CD4-positive, CD25-positive, alpha-beta regulatory T cell (primary cell): ENCODE data around the gene KCNQ5. TPM values are rescaled to one million over a fixed set of nuclear protein-coding genes. Genes with fewer than 3 reads are reported as not detected.

Source experiments
- ATAC-seq, 2 donors: fragments of 150-1000 bp; cut with Tn5 transposase; one replicate each; pipeline ENCODE4 v1.10.0; 2021; ENCODE audit warnings: low read depth in 2 of 2, moderate number of reproducible peaks in 2 of 2, moderate library complexity in 1 of 2
- DNase-seq, 3 donors: peaks; one replicate each; pipeline versions ENCODE4 v3.0.0 to v3.0.0-alpha.2; 2012 to 2022; ENCODE audit warnings: mixed read lengths in 1 of 3
- H3K27ac ChIP-seq: one replicate; pipeline ENCODE4 v1.7.0; 2013; ENCODE audit warnings: mild to moderate bottlenecking, low read length; ENCODE audit not compliant: insufficient read depth, poor library complexity, severe bottlenecking
- H3K27me3 ChIP-seq: one replicate; pipeline ENCODE4 v1.7.0; 2013; ENCODE audit warnings: low read length; ENCODE audit not compliant: control insufficient read depth, insufficient read depth
- H3K36me3 ChIP-seq: one replicate; pipeline ENCODE4 v1.7.0; 2013; ENCODE audit warnings: mild to moderate bottlenecking, low read length, moderate library complexity; ENCODE audit not compliant: control insufficient read depth, insufficient read depth
- H3K4me1 ChIP-seq: 2 replicates; pipeline ENCODE4 v1.7.0; 2013; ENCODE audit warnings: mild to moderate bottlenecking, low read length; ENCODE audit not compliant: insufficient read depth, control insufficient read depth, poor library complexity, severe bottlenecking
- H3K4me3 ChIP-seq: one replicate; pipeline ENCODE4 v1.7.0; 2013; ENCODE audit warnings: low read depth, mild to moderate bottlenecking, low read length, moderate library complexity
- H3K9me3 ChIP-seq, 2 experiments: 1 replicate in 1 of 2; 2 replicates in 1 of 2; pipeline ENCODE4 v1.7.0; 2013; ENCODE audit warnings: low read length in 2 of 2, mild to moderate bottlenecking in 1 of 2, moderate library complexity in 1 of 2; ENCODE audit not compliant: control insufficient read depth in 2 of 2
- H3K27ac Mint-ChIP-seq, 3 donors: one replicate each; pipeline ENCODE4 v1.8.0; 2020 to 2022; ENCODE audit warnings: mild to moderate bottlenecking in 3 of 3, mixed read lengths in 3 of 3, moderate library complexity in 2 of 3
- H3K27me3 Mint-ChIP-seq: one replicate; pipeline ENCODE4 v1.8.0; 2022; ENCODE audit warnings: mild to moderate bottlenecking, mixed read lengths
- H3K36me3 Mint-ChIP-seq: one replicate; pipeline ENCODE4 v1.8.0; 2020; ENCODE audit warnings: mixed read lengths
- H3K4me1 Mint-ChIP-seq, 4 donors: one replicate each; pipeline ENCODE4 v1.8.0; 2020 to 2022; ENCODE audit warnings: mixed read lengths in 4 of 4, mild to moderate bottlenecking in 1 of 4
- H3K4me3 Mint-ChIP-seq, 4 donors: one replicate each; pipeline ENCODE4 v1.8.0; 2020 to 2022; ENCODE audit warnings: mild to moderate bottlenecking in 4 of 4, mixed read lengths in 4 of 4, moderate library complexity in 3 of 4
- H3K9me3 Mint-ChIP-seq, 7 donors: one replicate each; pipeline ENCODE4 v1.8.0; 2020 to 2022; ENCODE audit warnings: mixed read lengths in 7 of 7, mild to moderate bottlenecking in 3 of 7, moderate library complexity in 2 of 7
- polyA plus RNA-seq, 4 donors: library from polyadenylated mRNA; unstranded; fragments of 300-500 nt; fragmentation: Illumina TruSeq; gene quantifications; one replicate each; pipeline ENCODE4 v1.2.3, GENCODE V29; 2021
- total RNA-seq: library from RNA; stranded (reverse); gene quantifications from one replicate; pipeline ENCODE4 v1.2.3, GENCODE V29; 2022

KCNQ5 gene
- total and polyA plus RNA-seq, 5 donors from 2014 or later = 0.45 to 2.5 (median 1.8) TPM

- Histone ChIP-seq H3K4me3 (no peak overlapping the region), H3K27me3 (no peaks in the 10 kb centered on the region), H3K36me3 (no peaks in the 10 kb centered on the region), H3K27ac (no peak overlapping the region), H3K4me1 (no peaks in the 10 kb centered on the region), H3K9me3 (no peaks in the 10 kb centered on the region)
- no peaks in the 10 kb centered on the region for H3K4me1 Mint-ChIP-seq
- H3K4me3 Mint-ChIP-seq = no peak overlapping the region
- H3K9me3 Mint-ChIP-seq = peaks cover 0 to 1% (median 0%) of the 10 kb centered on the region in 7 donors
- ATAC-seq (no peak), DNase-seq (no peak)
- H3K36me3 Mint-ChIP-seq = no peaks in the 10 kb centered on the region
- no peaks in the 10 kb centered on the region for H3K27me3 Mint-ChIP-seq
- H3K27ac Mint-ChIP-seq = peak overlapping the region in 1 of 3 donors; percentile 1
Observed at GRCh38 chr6:72911463-72912155, 289.7 kb downstream of the KCNQ5 start.

DNA sequence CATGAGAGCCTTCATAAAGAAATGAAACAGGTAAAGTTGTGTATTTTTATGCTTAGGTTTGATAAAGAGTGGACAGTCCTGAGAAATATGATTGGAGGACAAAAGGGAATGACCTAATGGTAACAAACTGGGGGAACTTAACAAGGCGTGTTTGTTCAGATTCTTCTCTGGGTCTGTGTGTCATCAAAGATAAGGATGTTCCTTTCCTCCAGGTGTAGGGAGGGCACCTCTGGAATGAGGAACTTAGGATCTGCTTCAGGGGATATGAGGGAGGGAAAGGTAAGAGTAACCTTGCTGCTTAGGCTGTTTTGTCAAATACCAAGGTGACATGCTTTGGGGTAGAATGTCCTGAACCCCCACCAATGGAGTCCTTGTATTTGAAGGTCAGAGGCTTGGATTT is 291.9 kb downstream of the KCNQ5 start:
- no peaks in the 10 kb centered on the region for H3K36me3 Mint-ChIP-seq
- no peaks in the 10 kb centered on the region for H3K4me1 ChIP-seq
- no peaks in the 10 kb centered on the region for H3K27me3 ChIP-seq
- no peak overlapping the region for H3K27ac Mint-ChIP-seq
- no peak overlapping the region for H3K27ac ChIP-seq
- no peaks in the 10 kb centered on the region for H3K9me3 ChIP-seq
- no peaks in the 10 kb centered on the region for H3K4me1 Mint-ChIP-seq
- DNase-seq (no peak), ATAC-seq (no peak)
- H3K9me3 Mint-ChIP-seq = peaks cover 0 to 1% (median 0%) of the 10 kb centered on the region in 7 donors
- H3K27me3 Mint-ChIP-seq = no peaks in the 10 kb centered on the region
- no peak overlapping the region for H3K4me3 Mint-ChIP-seq
- no peak overlapping the region for H3K4me3 ChIP-seq
- no peaks in the 10 kb centered on the region for H3K36me3 ChIP-seq

- Mint-ChIP-seq H3K4me1 (no peaks in the 10 kb centered on the region), H3K4me3 (no peak overlapping the region), H3K27ac (no peak overlapping the region), H3K36me3 (no peaks in the 10 kb centered on the region), H3K9me3 (peaks cover 0 to 2% (median 0%) of the 10 kb centered on the region in 7 donors), H3K27me3 (no peaks in the 10 kb centered on the region)
- DNase-seq (no peak), ATAC-seq (no peak)
- no peaks in the 10 kb centered on the region for H3K9me3 ChIP-seq
- H3K27ac ChIP-seq = no peak overlapping the region
- no peaks in the 10 kb centered on the region for H3K27me3 ChIP-seq
- H3K4me3 ChIP-seq = no peak overlapping the region
- H3K36me3 ChIP-seq = no peaks in the 10 kb centered on the region
- H3K4me1 ChIP-seq = no peaks in the 10 kb centered on the region
Observed at GRCh38 chr6:72916298-72916697, 294.4 kb downstream of the KCNQ5 start.

GRCh38 chr6:72916906-72917305 is 295.0 kb downstream of the KCNQ5 start:
- no peaks in the 10 kb centered on the region for H3K27me3 Mint-ChIP-seq
- Histone ChIP-seq H3K4me1 (no peaks in the 10 kb centered on the region), H3K27ac (no peak overlapping the region), H3K4me3 (no peak overlapping the region), H3K27me3 (no peaks in the 10 kb centered on the region), H3K36me3 (no peaks in the 10 kb centered on the region), H3K9me3 (no peaks in the 10 kb centered on the region)
- H3K4me1 Mint-ChIP-seq = no peaks in the 10 kb centered on the region
- no peak for ATAC-seq
- no peaks in the 10 kb centered on the region for H3K36me3 Mint-ChIP-seq
- no peak overlapping the region for H3K4me3 Mint-ChIP-seq
- DNase-seq = no peak
- no peak overlapping the region for H3K27ac Mint-ChIP-seq
- H3K9me3 Mint-ChIP-seq = peaks cover 0 to 2% (median 0%) of the 10 kb centered on the region in 7 donors

GRCh38 chr6:72922401-72922800 is 300.5 kb downstream of the KCNQ5 start:
- no peaks in the 10 kb centered on the region for H3K27me3 Mint-ChIP-seq
- Histone ChIP-seq H3K4me3 (no peak overlapping the region), H3K36me3 (no peaks in the 10 kb centered on the region), H3K9me3 (no peaks in the 10 kb centered on the region), H3K4me1 (no peaks in the 10 kb centered on the region), H3K27me3 (no peaks in the 10 kb centered on the region), H3K27ac (no peak overlapping the region)
- no peak for ATAC-seq
- H3K4me3 Mint-ChIP-seq = no peak overlapping the region
- peaks cover 0 to 1% (median 0%) of the 10 kb centered on the region in 7 donors for H3K9me3 Mint-ChIP-seq
- H3K27ac Mint-ChIP-seq = no peak overlapping the region
- no peaks in the 10 kb centered on the region for H3K36me3 Mint-ChIP-seq
- no peaks in the 10 kb centered on the region for H3K4me1 Mint-ChIP-seq
- DNase-seq = no peak

GRCh38 chr6:72925136-72925535 is 303.3 kb downstream of the KCNQ5 start:
- Histone ChIP-seq H3K27me3 (no peaks in the 10 kb centered on the region), H3K4me1 (no peaks in the 10 kb centered on the region), H3K4me3 (no peak overlapping the region), H3K9me3 (no peaks in the 10 kb centered on the region), H3K36me3 (no peaks in the 10 kb centered on the region), H3K27ac (no peak overlapping the region)
- Mint-ChIP-seq H3K4me3 (no peak overlapping the region), H3K9me3 (no peaks in the 10 kb centered on the region), H3K36me3 (no peaks in the 10 kb centered on the region), H3K27me3 (no peaks in the 10 kb centered on the region), H3K4me1 (no peaks in the 10 kb centered on the region), H3K27ac (no peak overlapping the region)
- no peak for DNase-seq
- ATAC-seq = no peak

- Histone ChIP-seq H3K4me3 (no peak overlapping the region), H3K36me3 (no peaks in the 10 kb centered on the region), H3K27ac (no peak overlapping the region), H3K9me3 (no peaks in the 10 kb centered on the region), H3K27me3 (no peaks in the 10 kb centered on the region), H3K4me1 (no peaks in the 10 kb centered on the region)
- ATAC-seq (no peak), DNase-seq (no peak)
- H3K36me3 Mint-ChIP-seq = peaks cover 3% of the 10 kb centered on the region
- no peak overlapping the region for H3K27ac Mint-ChIP-seq
- no peak overlapping the region for H3K4me3 Mint-ChIP-seq
- peaks cover 0 to 2% (median 0%) of the 10 kb centered on the region in 7 donors for H3K9me3 Mint-ChIP-seq
- H3K27me3 Mint-ChIP-seq = no peaks in the 10 kb centered on the region
- H3K4me1 Mint-ChIP-seq = no peaks in the 10 kb centered on the region
Observed at GRCh38 chr6:72930556-72931132, 308.8 kb downstream of the KCNQ5 start.

- no peaks in the 10 kb centered on the region for H3K27me3 ChIP-seq
- DNase-seq (no peak), ATAC-seq (no peak)
- Mint-ChIP-seq H3K4me1 (no peaks in the 10 kb centered on the region), H3K4me3 (no peak overlapping the region), H3K9me3 (peaks cover 0 to 2% (median 0%) of the 10 kb centered on the region in 7 donors), H3K36me3 (peaks cover 3% of the 10 kb centered on the region), H3K27me3 (no peaks in the 10 kb centered on the region), H3K27ac (no peak overlapping the region)
- no peaks in the 10 kb centered on the region for H3K9me3 ChIP-seq
- H3K4me1 ChIP-seq = no peaks in the 10 kb centered on the region
- no peak overlapping the region for H3K27ac ChIP-seq
- H3K36me3 ChIP-seq = no peaks in the 10 kb centered on the region
- H3K4me3 ChIP-seq = no peak overlapping the region
Observed at GRCh38 chr6:72931325-72931887, 309.5 kb downstream of the KCNQ5 start.
